OCI-LY7 (cell line): ENCODE measurements around the gene ARHGEF10L. TPM values are rescaled to one million over a fixed set of nuclear protein-coding genes. Genes with fewer than 3 reads are reported as not detected.
A peak's percentile ranks its signal among the peaks of the same experiment; 100 is the strongest.

Experiments
- BruUV-seq: library from RNA; stranded (reverse); fragments of 400-500 nt; replicated peaks from 2 replicates; lab custom pipeline; 2021; lab: Mats Ljungman, UMichigan
- CTCF ChIA-PET: fragments of 300-600 bp; sonication (Branson Sonifier 250); formaldehyde crosslinking; loops from one replicate; lab custom pipeline; 2022; ENCODE audit warnings: antibody characterized with exemption; ENCODE audit not compliant: unreplicated experiment; lab: Charles Lee
- POLR2A ChIA-PET: fragments of 300-600 bp; sonication (Branson Sonifier 250); formaldehyde crosslinking; loops from one replicate; lab custom pipeline; 2022; ENCODE audit warnings: antibody characterized with exemption; lab: Charles Lee
- DNase-seq: peaks from one replicate; pipeline ENCODE4 v3.0.0-alpha.2; 2015; ENCODE audit warnings: low spot score
- H2AFZ ChIP-seq: fragments of 200-600 bp; sonication (generic), shearing (Covaris generic); 2 replicates; pipeline ENCODE4 v1.6.1; 2014; ENCODE audit warnings: mild to moderate bottlenecking, antibody characterized with exemption, low read length, moderate library complexity
- H3K27ac ChIP-seq: fragments of 200-600 bp; sonication (generic); 2 replicates; pipeline ENCODE4 v1.5.1; 2014; ENCODE audit warnings: mixed run types, low read depth, mild to moderate bottlenecking, moderate library complexity, low read length, inconsistent platforms; ENCODE audit not compliant: poor library complexity, severe bottlenecking
- H3K36me3 ChIP-seq: fragments of 200-600 bp; sonication (generic); 2 replicates; pipeline ENCODE4 v1.6.1; 2014; ENCODE audit warnings: mild to moderate bottlenecking, antibody characterized with exemption, low read length, moderate library complexity, mixed read lengths; ENCODE audit not compliant: insufficient read depth
- H3K4me1 ChIP-seq: fragments of 200-600 bp; sonication (generic); 2 replicates; pipeline ENCODE4 v1.5.1; 2014; ENCODE audit warnings: mild to moderate bottlenecking, low read length; ENCODE audit not compliant: insufficient read depth, poor library complexity, severe bottlenecking
- H3K4me2 ChIP-seq: fragments of 200-600 bp; sonication (generic); 2 replicates; pipeline ENCODE4 v1.6.1; 2014; ENCODE audit warnings: mild to moderate bottlenecking, low read length
- H3K4me3 ChIP-seq: fragments of 200-600 bp; sonication (generic); 2 replicates; pipeline ENCODE4 v1.5.1; 2014; ENCODE audit warnings: mild to moderate bottlenecking, low read depth, low read length; ENCODE audit not compliant: poor library complexity, severe bottlenecking
- H3K79me2 ChIP-seq: fragments of 200-600 bp; sonication (generic); 2 replicates; pipeline ENCODE4 v1.6.1; 2016; ENCODE audit warnings: low read depth, mild to moderate bottlenecking, low read length, moderate library complexity, mixed read lengths; ENCODE audit not compliant: insufficient read depth
- H3K9me2 ChIP-seq: fragments of 200-600 bp; sonication (generic); 2 replicates; pipeline ENCODE4 v1.6.1; 2016; ENCODE audit warnings: mild to moderate bottlenecking, low read length, mixed read lengths; ENCODE audit not compliant: insufficient read depth
- H3K9me3 ChIP-seq: fragments of 200-600 bp; sonication (generic); 2 replicates; pipeline ENCODE4 v1.6.1; 2014; ENCODE audit warnings: mild to moderate bottlenecking, mixed run types, low read length, mixed read lengths
- H4K20me1 ChIP-seq: fragments of 200-600 bp; sonication (generic); 2 replicates; pipeline ENCODE4 v1.6.1; 2014; ENCODE audit warnings: mild to moderate bottlenecking, antibody characterized with exemption, low read length, moderate library complexity, mixed read lengths; ENCODE audit not compliant: insufficient read depth
- CTCF ChIP-seq: fragments of 200-600 bp; sonication (generic); conservative IDR thresholded peaks from 2 replicates; pipeline ENCODE4 v1.5.1; 2014; ENCODE audit warnings: mild to moderate bottlenecking, antibody characterized with exemption, low read length, moderate library complexity, mixed read lengths
- EZH2phosphoT487 ChIP-seq: fragments of 200-600 bp; sonication (generic); IDR thresholded peaks from 2 replicates; pipeline ENCODE4 v1.6.1; 2018; ENCODE audit warnings: low read depth, borderline replicate concordance, mild to moderate bottlenecking, mixed run types, antibody characterized with exemption, low read length, moderate library complexity, mixed read lengths
- intact Hi-C: fragments of 100-400 bp; cut with micrococcal nuclease; formaldehyde crosslinking; loops from one replicate; pipeline ENCODE4 v1.10.0; 2022; ENCODE audit not compliant: unreplicated experiment
- total RNA-seq, 2 experiments: library from RNA; depleted of rRNA in 1 of 2; stranded (reverse); fragments of >200 nt in 1 of 2; shearing (Covaris generic) in 1 of 2; gene quantifications; 2 replicates each; pipeline ENCODE4 v1.2.3, GENCODE V29; 2014 to 2022

Gene ARHGEF10L
- total RNA-seq, 2 experiments from 2014 or later, result 2.4 TPM; not detected in 1

GRCh38 chr1:17669305-17669704 is 129.8 kb downstream of the ARHGEF10L start:
- Histone ChIP-seq H3K79me2 (no peaks in the 10 kb centered on the region), H3K4me3 (no peak overlapping the region), H3K9me3 (no peaks in the 10 kb centered on the region), H3K4me1 (peaks cover 28% of the 10 kb centered on the region), H3K36me3 (no peaks in the 10 kb centered on the region), H2AFZ (no peak overlapping the region), H3K27ac (no peak overlapping the region), H3K9me2 (no peaks in the 10 kb centered on the region), H4K20me1 (no peaks in the 10 kb centered on the region), H3K4me2 (no peak overlapping the region)
- ChIA-PET POLR2A (interaction anchor here (0.6 kb wide), 1 partner anchor 999 kb away, joined by 3 read pairs; no protein-coding TSS in a partner anchor), CTCF (no interaction called here)
- no peak for DNase-seq
- intact Hi-C loops, result loop anchor here (10.0 kb wide), 2 partner anchors 75 to 545 kb away; no protein-coding TSS in a partner anchor
- no peak for TF ChIP-seq EZH2phosphoT487
- no peak for TF ChIP-seq CTCF
- no TSS peak for BruUV-seq

GRCh38 chr1:17669866-17670451 is 130.5 kb downstream of the ARHGEF10L start:
- Histone ChIP-seq H4K20me1 (no peaks in the 10 kb centered on the region), H3K27ac (no peak overlapping the region), H3K4me2 (no peak overlapping the region), H3K9me3 (no peaks in the 10 kb centered on the region), H3K9me2 (no peaks in the 10 kb centered on the region), H2AFZ (no peak overlapping the region), H3K79me2 (no peaks in the 10 kb centered on the region), H3K36me3 (no peaks in the 10 kb centered on the region), H3K4me1 (peaks cover 28% of the 10 kb centered on the region), H3K4me3 (no peak overlapping the region)
- TF ChIP-seq CTCF (no peak), EZH2phosphoT487 (no peak)
- intact Hi-C loops, result loop anchor here (10.0 kb wide), 2 partner anchors 75 to 545 kb away; no protein-coding TSS in a partner anchor
- BruUV-seq, result no TSS peak
- no peak for DNase-seq
- ChIA-PET POLR2A (interaction anchor here (0.6 kb wide), 1 partner anchor 998 kb away, joined by 3 read pairs; no protein-coding TSS in a partner anchor), CTCF (no interaction called here)

GRCh38 chr1:17670587-17671313 is 131.3 kb downstream of the ARHGEF10L start:
- no peaks in the 10 kb centered on the region for H3K79me2 ChIP-seq
- no peak overlapping the region; the same call in 1 of the 2 replicates for H2AFZ ChIP-seq
- peaks cover 28% of the 10 kb centered on the region for H3K4me1 ChIP-seq
- no peaks in the 10 kb centered on the region for H3K9me2 ChIP-seq
- no peaks in the 10 kb centered on the region for H3K9me3 ChIP-seq
- ChIA-PET CTCF (no interaction called here), POLR2A (no interaction called here)
- DNase-seq, result no peak
- intact Hi-C loops, result no loop called here
- H3K27ac ChIP-seq, result peak overlapping the region; percentile 77
- H3K4me2 ChIP-seq, result no peak overlapping the region
- TF ChIP-seq CTCF (no peak), EZH2phosphoT487 (no peak)
- no peaks in the 10 kb centered on the region for H3K36me3 ChIP-seq
- no TSS peak for BruUV-seq
- no peak overlapping the region for H3K4me3 ChIP-seq
- H4K20me1 ChIP-seq, result no peaks in the 10 kb centered on the region
